Keratinocyte (primary cell): ENCODE measurements around the gene CALM1.

Experiments
- EZH2 ChIP-seq: IDR thresholded peaks from one replicate; pipeline ENCODE4 v1.6.1; 2012; ENCODE audit warnings: inconsistent platforms, mild to moderate bottlenecking, low read length, moderate library complexity
- TF ChIP-seq, protein P1 (sequence below), 3 experiments: IDR thresholded peaks in 1 of 3; conservative IDR thresholded peaks in 1 of 3; optimal IDR thresholded peaks in 1 of 3; 2 replicates in 2 of 3; 3 replicates in 1 of 3; pipeline versions ENCODE3 to v1.5.1; 2011; ENCODE audit warnings: low read length in 3 of 3, mild to moderate bottlenecking in 3 of 3, moderate library complexity in 2 of 3, control low read depth in 1 of 3, inconsistent platforms in 1 of 3; ENCODE audit not compliant: insufficient read depth in 2 of 3; ENCODE audit errors: extremely low read depth in 1 of 3

DNA sequence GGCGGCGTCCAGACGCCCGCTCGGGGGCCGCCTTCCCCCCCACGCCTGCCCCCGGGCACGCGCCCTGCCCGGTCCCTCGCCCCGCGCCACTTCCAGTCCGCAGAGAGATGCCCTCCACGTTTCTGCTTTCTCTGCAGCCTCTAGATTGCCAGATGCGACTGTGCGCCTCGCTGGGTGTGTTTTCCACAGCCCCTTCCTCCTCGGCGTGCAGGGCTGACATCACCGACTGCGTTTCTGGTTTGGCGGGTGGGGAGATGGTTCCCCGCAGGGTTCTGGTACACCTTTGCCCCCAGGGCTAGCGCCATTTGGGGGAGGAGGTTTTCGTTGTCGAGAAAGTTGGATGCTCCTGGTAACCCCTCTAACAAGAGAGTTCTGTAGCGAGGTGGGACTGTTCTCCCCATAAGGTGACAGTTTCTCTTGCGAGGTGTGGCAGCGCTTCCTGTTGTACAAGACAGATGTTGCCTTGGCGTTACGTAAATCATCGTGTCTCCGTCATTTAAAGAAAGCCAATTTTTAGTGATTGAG lies 1.5 kb downstream of the CALM1 start:
- TF ChIP-seq, protein P1, sequence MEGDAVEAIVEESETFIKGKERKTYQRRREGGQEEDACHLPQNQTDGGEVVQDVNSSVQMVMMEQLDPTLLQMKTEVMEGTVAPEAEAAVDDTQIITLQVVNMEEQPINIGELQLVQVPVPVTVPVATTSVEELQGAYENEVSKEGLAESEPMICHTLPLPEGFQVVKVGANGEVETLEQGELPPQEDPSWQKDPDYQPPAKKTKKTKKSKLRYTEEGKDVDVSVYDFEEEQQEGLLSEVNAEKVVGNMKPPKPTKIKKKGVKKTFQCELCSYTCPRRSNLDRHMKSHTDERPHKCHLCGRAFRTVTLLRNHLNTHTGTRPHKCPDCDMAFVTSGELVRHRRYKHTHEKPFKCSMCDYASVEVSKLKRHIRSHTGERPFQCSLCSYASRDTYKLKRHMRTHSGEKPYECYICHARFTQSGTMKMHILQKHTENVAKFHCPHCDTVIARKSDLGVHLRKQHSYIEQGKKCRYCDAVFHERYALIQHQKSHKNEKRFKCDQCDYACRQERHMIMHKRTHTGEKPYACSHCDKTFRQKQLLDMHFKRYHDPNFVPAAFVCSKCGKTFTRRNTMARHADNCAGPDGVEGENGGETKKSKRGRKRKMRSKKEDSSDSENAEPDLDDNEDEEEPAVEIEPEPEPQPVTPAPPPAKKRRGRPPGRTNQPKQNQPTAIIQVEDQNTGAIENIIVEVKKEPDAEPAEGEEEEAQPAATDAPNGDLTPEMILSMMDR (optimal IDR thresholded peaks at IDR 0.05 in 1 of 3, IDR thresholded peaks at IDR 0.05 in 1 of 3, conservative IDR thresholded peaks at IDR 0.05 in 1 of 3; ENCODE audit: extremely low read depth in 1 of 3, insufficient read depth in 2 of 3, low read length in 3 of 3), result no peak
- TF ChIP-seq EZH2, result no peak
